Measurements from ENCODE around the gene BAIAP2. TPM values are rescaled to one million over a fixed set of nuclear protein-coding genes. Genes with fewer than 3 reads are reported as not detected.

The BAIAP2 gene
- polyA plus RNA-seq, 3 donors from 2014 or later, result 1.1 to 5.1 (median 4.7) TPM

- Mint-ChIP-seq H3K27ac (no peak overlapping the region), H3K4me3 (no peak overlapping the region), H3K36me3 (no peaks in the 10 kb centered on the region), H3K9me3 (no peaks in the 10 kb centered on the region), H3K27me3 (ENCODE audit: low read depth in 3 of 3) (no peaks in the 10 kb centered on the region), H3K4me1 (no peaks in the 10 kb centered on the region)
- DNase-seq, result no peak
These were observed 27.2 kb downstream of the BAIAP2 start for GRCh38 chr17:81062014-81062780.

DNA sequence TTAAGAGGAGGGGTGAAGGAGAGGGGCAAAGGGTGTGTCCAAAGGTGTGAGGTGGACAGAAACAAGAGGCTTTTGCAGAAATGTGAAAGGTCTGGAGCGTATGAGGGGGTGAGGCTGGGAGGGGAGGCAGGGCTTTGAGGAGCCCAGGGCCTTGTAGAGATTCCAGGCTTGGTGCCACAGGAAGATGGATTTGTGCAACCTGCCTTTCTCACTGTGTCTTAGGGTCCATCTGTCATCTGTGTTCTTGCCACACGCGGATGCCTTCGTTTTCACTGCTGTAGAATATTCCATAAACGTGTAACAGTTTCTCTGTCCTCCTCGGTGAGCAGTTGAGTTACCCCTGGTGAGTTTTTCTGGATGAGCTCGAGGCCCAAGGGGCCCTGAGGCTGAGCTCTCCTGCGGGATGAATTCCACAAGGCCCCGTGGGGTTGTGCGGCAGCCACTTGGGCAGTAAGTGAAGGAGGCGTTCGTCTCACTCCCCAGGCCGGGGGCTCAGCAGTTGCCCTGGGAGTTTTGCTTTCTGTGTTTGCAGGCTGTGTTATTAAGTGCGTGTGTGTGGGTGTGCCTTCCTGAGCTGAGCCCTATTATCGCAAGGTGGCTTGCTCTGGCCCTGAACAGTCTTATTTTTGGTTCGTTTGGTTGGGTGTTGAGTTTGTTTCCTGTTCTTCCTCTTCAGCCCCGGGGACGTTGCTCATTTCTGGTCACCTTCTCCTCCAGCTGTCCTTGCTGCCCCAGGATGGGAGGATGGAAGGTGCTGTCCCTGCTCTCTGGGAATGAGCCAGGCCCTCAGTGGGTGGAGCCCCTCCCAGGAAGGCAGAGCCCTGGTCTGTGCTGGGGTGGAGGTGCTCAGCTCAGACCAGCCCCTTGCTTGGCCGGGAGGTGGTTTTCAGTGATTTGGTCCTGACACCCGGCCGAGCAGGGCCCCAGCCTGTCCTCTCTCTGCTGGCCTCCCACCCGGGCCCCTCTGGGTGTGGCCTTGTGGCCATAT, 28.4 kb downstream of the BAIAP2 start:
- Mint-ChIP-seq H3K27me3 (ENCODE audit: low read depth in 3 of 3) (peaks cover 0 to 1% (median 0%) of the 10 kb centered on the region in 3 donors), H3K36me3 (no peaks in the 10 kb centered on the region), H3K27ac (peak overlapping the region in 1 of 6 donors; percentile 46)

GRCh38 chr17:81064678-81065475, 29.9 kb downstream of the BAIAP2 start:
- H3K4me3 Mint-ChIP-seq, result no peak overlapping the region
- no peak for DNase-seq
- no peaks in the 10 kb centered on the region for H3K9me3 Mint-ChIP-seq
- no peak overlapping the region for H3K27ac Mint-ChIP-seq
- H3K4me1 Mint-ChIP-seq, result no peaks in the 10 kb centered on the region
- peaks cover 0 to 3% (median 0%) of the 10 kb centered on the region in 3 donors for H3K27me3 Mint-ChIP-seq (ENCODE audit: low read depth in 3 of 3)
- no peaks in the 10 kb centered on the region for H3K36me3 Mint-ChIP-seq

More for the DNA sequence above, 28.4 kb downstream of the BAIAP2 start:
- DNase-seq, result no peak
- Mint-ChIP-seq H3K9me3 (no peaks in the 10 kb centered on the region), H3K4me1 (no peaks in the 10 kb centered on the region), H3K4me3 (no peak overlapping the region)

DNA sequence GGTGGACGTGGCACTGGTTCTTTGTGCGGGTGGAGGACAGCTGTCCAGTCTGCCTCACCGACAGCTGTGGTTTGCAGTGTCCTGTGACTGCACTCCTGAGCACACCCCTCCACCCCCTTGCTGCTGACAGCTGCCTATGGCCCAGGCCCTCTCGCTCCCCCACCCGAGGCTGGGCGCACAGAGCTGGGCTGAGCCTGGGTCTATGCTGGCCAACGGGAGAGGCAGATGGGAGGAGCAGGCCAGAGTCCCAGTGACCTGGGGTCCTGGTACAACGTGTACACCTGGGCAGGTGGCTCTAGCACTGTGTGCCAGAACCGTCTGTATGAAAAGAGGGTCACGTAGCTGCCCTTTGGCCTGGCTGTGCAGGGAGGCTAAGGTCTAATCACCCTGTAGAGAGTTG, 30.5 kb downstream of the BAIAP2 start:
- H3K4me3 Mint-ChIP-seq, result no peak overlapping the region
- DNase-seq, result no peak
- H3K27me3 Mint-ChIP-seq (ENCODE audit: low read depth in 3 of 3), result peaks cover 0 to 3% (median 0%) of the 10 kb centered on the region in 3 donors
- H3K9me3 Mint-ChIP-seq, result no peaks in the 10 kb centered on the region
- H3K4me1 Mint-ChIP-seq, result no peaks in the 10 kb centered on the region
- no peak overlapping the region for H3K27ac Mint-ChIP-seq
- no peaks in the 10 kb centered on the region for H3K36me3 Mint-ChIP-seq

DNA sequence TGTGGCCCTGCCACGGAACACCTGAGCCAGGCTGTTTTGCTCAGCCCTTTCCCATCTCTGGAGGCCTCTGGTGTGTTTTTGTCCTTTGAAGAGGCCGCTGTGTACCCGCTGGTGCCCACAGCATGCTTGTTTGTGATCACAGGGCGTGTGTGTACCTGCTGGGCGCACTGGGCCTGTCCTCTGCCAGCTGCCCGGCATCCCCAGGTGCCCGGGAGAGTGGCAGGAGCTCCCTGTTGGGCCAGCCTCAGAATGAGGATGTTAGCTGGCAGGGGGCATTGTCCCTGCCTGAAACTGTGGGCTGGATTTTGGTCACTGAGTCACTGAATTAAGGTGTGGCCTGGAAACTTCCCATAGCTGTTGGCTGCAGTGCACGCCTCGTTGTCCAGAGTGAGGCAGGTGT, 31.1 kb downstream of the BAIAP2 start:
- Mint-ChIP-seq H3K27ac (no peak overlapping the region), H3K9me3 (no peaks in the 10 kb centered on the region), H3K4me1 (no peaks in the 10 kb centered on the region), H3K27me3 (ENCODE audit: low read depth in 3 of 3) (peaks cover 0 to 3% (median 0%) of the 10 kb centered on the region in 3 donors), H3K36me3 (no peaks in the 10 kb centered on the region), H3K4me3 (no peak overlapping the region)
- DNase-seq, result no peak

DNA sequence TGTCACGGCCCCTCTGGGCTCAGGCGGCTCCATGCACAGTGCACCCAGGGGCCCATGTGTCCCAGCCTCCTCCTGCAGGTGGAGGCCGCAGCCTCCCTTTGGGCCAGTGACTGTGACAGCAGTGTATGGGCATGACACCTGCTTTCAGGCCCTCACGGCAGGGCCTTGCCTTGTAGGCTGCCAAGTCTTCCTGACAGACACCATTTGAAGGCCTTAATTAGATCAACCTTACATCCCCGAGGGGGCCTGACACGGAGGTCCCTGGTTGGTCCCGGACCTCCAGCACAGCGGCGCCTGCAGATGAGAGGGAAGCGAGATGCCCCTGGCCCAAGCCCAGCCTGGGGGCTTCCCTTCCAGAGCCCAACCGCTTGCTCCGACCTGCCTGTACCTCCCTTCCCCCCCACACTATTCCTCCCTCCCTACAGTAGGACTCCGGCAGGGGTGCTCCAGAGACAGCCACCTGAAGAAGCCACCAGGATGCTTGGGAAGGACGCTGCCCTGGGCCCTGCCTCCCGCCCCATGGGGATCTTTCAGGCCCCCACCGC, 31.9 kb downstream of the BAIAP2 start:
- H3K27ac Mint-ChIP-seq, result no peak overlapping the region

DNA sequence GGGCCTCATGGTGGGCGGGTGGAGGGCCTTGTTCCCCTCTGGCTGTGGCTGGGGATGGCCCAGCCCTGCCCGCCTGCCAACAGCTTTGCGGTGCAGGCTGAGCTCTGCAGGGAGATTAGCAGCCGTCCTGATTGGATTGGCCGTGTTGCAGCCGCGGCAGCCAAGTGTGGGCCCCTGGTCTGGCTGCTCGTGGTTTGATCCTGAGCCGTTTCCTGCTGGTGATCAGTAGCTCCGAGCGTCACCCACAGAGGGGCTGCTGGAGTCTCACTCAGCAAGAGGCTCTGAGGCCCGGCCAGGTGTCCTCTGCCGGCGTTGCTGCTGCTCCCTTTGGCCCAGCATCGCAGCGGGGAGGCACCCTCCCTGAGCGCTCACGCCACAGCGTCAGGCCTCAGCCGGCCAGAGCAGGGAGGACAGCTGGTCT, 32.5 kb downstream of the BAIAP2 start:
- H3K27me3 Mint-ChIP-seq (ENCODE audit: low read depth in 3 of 3), result peaks cover 0 to 4% (median 2%) of the 10 kb centered on the region in 3 donors
- no peak overlapping the region for H3K27ac Mint-ChIP-seq
- no peaks in the 10 kb centered on the region for H3K9me3 Mint-ChIP-seq
- H3K36me3 Mint-ChIP-seq, result no peaks in the 10 kb centered on the region
- H3K4me1 Mint-ChIP-seq, result no peaks in the 10 kb centered on the region
- DNase-seq, result no peak
- no peak overlapping the region for H3K4me3 Mint-ChIP-seq

More for the DNA sequence above, 31.9 kb downstream of the BAIAP2 start:
- H3K4me3 Mint-ChIP-seq, result no peak overlapping the region
- H3K27me3 Mint-ChIP-seq (ENCODE audit: low read depth in 3 of 3), result peaks cover 0 to 4% (median 0%) of the 10 kb centered on the region in 3 donors
- DNase-seq, result no peak
- no peaks in the 10 kb centered on the region for H3K4me1 Mint-ChIP-seq
- H3K9me3 Mint-ChIP-seq, result no peaks in the 10 kb centered on the region
- no peaks in the 10 kb centered on the region for H3K36me3 Mint-ChIP-seq

DNA sequence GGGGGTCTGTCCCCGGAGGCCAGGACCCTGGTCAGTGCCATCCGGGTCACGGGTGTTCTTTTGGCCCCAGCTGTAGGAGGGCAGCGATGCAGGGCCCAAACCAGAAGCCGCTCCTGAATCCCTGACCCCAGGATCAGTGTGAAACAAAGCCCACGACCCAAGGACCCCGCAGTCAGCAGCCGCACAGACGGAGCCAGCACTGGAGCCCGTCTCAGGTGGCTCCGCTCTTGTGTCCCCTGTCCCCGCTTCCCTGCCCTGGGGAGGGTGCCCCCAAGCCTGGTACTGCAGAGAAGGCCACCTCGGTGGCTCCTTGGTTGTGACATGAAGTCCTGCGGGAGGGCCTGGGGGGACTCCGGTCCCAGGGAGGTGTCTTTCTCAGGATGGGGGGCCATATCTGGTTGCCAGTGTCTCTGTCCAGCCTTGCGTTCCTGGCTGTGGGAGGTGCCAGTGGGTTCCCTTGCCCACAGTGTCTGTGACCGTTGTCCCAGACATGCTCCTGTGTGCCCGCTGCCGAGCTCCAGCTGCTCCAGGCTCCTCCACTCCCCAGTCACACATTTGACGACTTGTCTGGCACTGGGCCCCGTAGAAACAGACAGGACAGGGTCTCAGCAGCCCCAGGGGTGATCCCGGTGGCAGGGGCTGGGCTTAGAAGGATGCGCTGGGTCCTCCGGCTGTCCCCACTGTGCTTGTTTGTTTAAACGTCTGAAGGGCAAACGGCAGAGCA, 33.6 kb downstream of the BAIAP2 start:
- H3K27me3 Mint-ChIP-seq (ENCODE audit: low read depth in 3 of 3), result peaks cover 0 to 4% (median 2%) of the 10 kb centered on the region in 3 donors
- H3K27ac Mint-ChIP-seq, result no peak overlapping the region
- H3K4me1 Mint-ChIP-seq, result no peaks in the 10 kb centered on the region

DNA sequence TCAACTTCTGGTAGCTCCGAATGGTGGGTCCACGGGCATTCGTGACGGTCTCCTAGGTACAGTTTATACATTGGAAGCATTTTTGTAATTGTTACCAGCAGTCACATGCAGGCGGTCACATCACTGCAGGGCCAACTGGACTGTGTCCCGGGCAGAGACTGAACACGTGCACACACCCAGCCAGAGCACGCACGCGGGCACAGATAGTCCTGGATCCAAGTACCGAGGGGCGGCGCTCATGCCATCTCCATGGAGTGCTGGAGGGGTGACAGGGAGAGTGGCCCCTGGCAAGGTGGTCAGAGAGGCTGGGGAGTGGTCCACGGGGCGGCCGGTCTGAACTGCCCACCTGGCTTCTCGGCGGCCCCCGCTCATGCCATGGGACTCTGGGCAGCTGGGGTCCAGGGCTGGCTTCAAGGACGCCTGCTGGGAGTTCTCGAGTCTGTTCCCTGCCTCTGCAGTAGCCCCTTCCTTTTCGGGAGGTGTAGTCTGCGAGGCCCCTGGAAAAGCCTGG, 34.2 kb downstream of the BAIAP2 start:
- Mint-ChIP-seq H3K36me3 (no peaks in the 10 kb centered on the region), H3K9me3 (no peaks in the 10 kb centered on the region), H3K27ac (no peak overlapping the region), H3K27me3 (ENCODE audit: low read depth in 3 of 3) (peaks cover 0 to 4% (median 2%) of the 10 kb centered on the region in 3 donors), H3K4me1 (no peaks in the 10 kb centered on the region), H3K4me3 (no peak overlapping the region)
- DNase-seq, result no peak

More for the DNA sequence above, 33.6 kb downstream of the BAIAP2 start:
- no peak overlapping the region for H3K4me3 Mint-ChIP-seq
- H3K36me3 Mint-ChIP-seq, result no peaks in the 10 kb centered on the region
- no peaks in the 10 kb centered on the region for H3K9me3 Mint-ChIP-seq
- DNase-seq, result no peak

- no peak for DNase-seq
- Mint-ChIP-seq H3K4me1 (no peaks in the 10 kb centered on the region), H3K9me3 (no peaks in the 10 kb centered on the region), H3K27ac (no peak overlapping the region), H3K27me3 (ENCODE audit: low read depth in 3 of 3) (peaks cover 0 to 4% (median 2%) of the 10 kb centered on the region in 3 donors), H3K36me3 (no peaks in the 10 kb centered on the region), H3K4me3 (no peak overlapping the region)
These were observed 35.7 kb downstream of the BAIAP2 start for GRCh38 chr17:81070541-81071246.

DNA sequence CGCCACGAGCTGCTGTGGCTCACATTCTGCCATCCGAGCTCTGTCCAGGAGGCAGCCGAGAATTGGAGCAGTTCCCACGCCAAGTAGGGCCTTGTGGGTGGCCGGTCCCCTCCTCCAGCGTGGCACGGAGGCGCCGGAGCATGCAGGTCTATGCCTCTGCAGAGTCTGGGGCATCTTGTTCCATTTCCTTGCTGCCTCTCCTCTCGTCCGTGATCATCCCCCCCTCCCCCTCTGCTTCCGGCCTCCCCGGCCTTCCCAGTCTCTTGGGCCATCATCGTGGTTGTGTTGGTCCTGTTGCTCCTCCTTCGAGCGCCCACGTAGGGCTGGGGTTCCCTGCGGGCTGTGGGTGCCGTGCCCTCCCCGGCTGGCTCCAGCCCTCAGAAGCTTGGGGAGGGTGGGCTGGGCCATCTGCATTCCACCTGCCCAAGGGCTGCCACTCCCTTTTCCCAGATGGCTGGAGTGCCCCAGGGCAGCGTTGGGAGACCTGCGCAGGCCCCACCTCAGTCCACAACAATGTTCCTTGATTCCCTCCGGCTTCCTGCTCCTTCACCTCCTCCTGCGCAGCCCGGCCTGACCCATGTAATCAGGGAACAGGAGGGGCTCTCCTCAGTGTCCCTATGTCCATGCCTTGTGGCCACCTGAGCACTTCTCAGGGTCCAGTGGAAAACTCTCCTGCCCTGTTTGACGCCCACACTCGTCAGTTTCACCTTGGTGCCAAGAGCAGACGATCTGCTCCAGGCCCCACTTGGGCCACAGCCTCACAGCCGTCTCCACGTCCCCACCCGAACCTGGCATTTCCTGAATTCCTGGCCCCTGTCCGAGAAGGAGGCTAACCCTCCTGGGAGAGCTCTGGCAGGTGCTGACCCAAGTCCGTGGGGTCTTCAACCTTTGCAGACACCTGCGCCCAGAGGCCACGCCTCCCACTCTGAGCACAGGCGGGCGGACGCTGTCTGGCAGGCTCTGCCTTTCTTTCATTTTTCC, 37.1 kb downstream of the BAIAP2 start:
- Mint-ChIP-seq H3K9me3 (no peaks in the 10 kb centered on the region), H3K27me3 (ENCODE audit: low read depth in 3 of 3) (peaks cover 0 to 4% (median 4%) of the 10 kb centered on the region in 3 donors), H3K27ac (no peak overlapping the region), H3K4me3 (no peak overlapping the region), H3K36me3 (no peaks in the 10 kb centered on the region), H3K4me1 (no peaks in the 10 kb centered on the region)
- DNase-seq, result no peak

Measured in immature natural killer cell (primary cell).